Mesendoderm (in vitro differentiated cells): ENCODE results near the gene SELENOK.

Experiments
- DNase-seq: peaks from one replicate; pipeline ENCODE4 v3.0.0; 2013
- H2AK5ac ChIP-seq: 2 replicates; pipeline ENCODE4 v1.6.1; 2013; ENCODE audit warnings: low read length, inconsistent platforms
- H2BK120ac ChIP-seq: 2 replicates; pipeline ENCODE4 v1.6.1; 2013; ENCODE audit warnings: low read depth, mild to moderate bottlenecking, low read length, moderate library complexity, mixed read lengths
- H2BK15ac ChIP-seq: replicated peaks from 2 replicates; pipeline ENCODE4 v1.6.1; 2013; ENCODE audit warnings: low read depth, mild to moderate bottlenecking, moderate library complexity
- H2BK5ac ChIP-seq: 2 replicates; pipeline ENCODE4 v1.6.1; 2013; ENCODE audit warnings: low read length, inconsistent platforms
- H3K18ac ChIP-seq: 2 replicates; pipeline ENCODE4 v1.6.1; 2013; ENCODE audit warnings: mild to moderate bottlenecking, low read length, mixed read lengths
- H3K23ac ChIP-seq: one replicate; pipeline ENCODE4 v1.6.1; 2013; ENCODE audit warnings: low read length
- H3K27ac ChIP-seq: 2 replicates; pipeline ENCODE4 v1.5.1; 2013; ENCODE audit warnings: low read depth, mild to moderate bottlenecking, inconsistent platforms, low read length, moderate library complexity
- H3K27me3 ChIP-seq: 2 replicates; pipeline ENCODE4 v1.6.1; 2013; ENCODE audit warnings: low read length, control low read depth, mild to moderate bottlenecking, inconsistent platforms; ENCODE audit not compliant: insufficient read depth, poor library complexity
- H3K36me3 ChIP-seq: 2 replicates; pipeline ENCODE4 v1.6.1; 2013; ENCODE audit warnings: low read length, inconsistent platforms; ENCODE audit not compliant: control insufficient read depth, insufficient read depth
- H3K4ac ChIP-seq: one replicate; pipeline ENCODE4 v1.6.1; 2013; ENCODE audit warnings: low read depth, mild to moderate bottlenecking, low read length, moderate library complexity
- H3K4me1 ChIP-seq: 2 replicates; pipeline ENCODE4 v1.6.1; 2013; ENCODE audit warnings: low read depth, low read length, inconsistent platforms; ENCODE audit not compliant: control insufficient read depth
- H3K4me2 ChIP-seq: 2 replicates; pipeline ENCODE4 v1.6.1; 2013; ENCODE audit warnings: low read length
- H3K4me3 ChIP-seq: 2 replicates; pipeline ENCODE4 v1.5.1; 2013; ENCODE audit warnings: mild to moderate bottlenecking, low read length
- H3K56ac ChIP-seq: one replicate; pipeline ENCODE4 v1.6.1; 2013; ENCODE audit warnings: low read length
- H3K79me1 ChIP-seq: 2 replicates; pipeline ENCODE4 v1.6.1; 2013; ENCODE audit warnings: low read length, inconsistent platforms
- H3K79me2 ChIP-seq: 2 replicates; pipeline ENCODE4 v1.6.1; 2013; ENCODE audit warnings: mild to moderate bottlenecking, low read length; ENCODE audit not compliant: control insufficient read depth, insufficient read depth
- H3K9ac ChIP-seq: 2 replicates; pipeline ENCODE4 v1.6.1; 2013; ENCODE audit warnings: low read length, inconsistent platforms
- H4K5ac ChIP-seq: one replicate; pipeline ENCODE4 v1.6.1; 2013; ENCODE audit warnings: low read length
- H4K8ac ChIP-seq: one replicate; pipeline ENCODE4 v1.6.1; 2013; ENCODE audit warnings: low read depth, mild to moderate bottlenecking, control low read depth, low read length, moderate library complexity
- WGBS: extraction: QIAGEN DNeasy Blood & Tissue Kit; methylation state at CpG from one replicate; pipeline ENCODE4 v1.1.7; 2013; ENCODE audit warnings: low lambda C conversion rate, missing lambda C conversion rate; ENCODE audit not compliant: insufficient coverage; ENCODE audit errors: extremely low coverage; 5-methylcytosine and 5-hydroxymethylcytosine counted together

SELENOK gene

DNA sequence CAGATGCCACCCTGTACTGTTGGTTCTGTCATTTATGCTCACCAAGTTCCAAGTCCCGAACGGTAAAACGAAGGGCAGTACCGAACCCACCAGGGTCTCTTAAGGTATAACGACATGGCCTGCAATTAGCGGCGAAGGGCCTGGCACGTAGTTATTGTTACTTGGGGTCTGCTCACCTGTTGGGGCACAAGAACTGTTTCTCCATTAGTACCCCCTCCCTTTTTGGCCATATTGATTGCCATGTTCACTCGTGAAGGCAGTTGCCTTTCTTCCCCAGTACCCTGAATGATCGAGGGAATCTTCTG, 44.9 kb downstream of the SELENOK start:
- H2BK120ac ChIP-seq: no peak overlapping the region
- H3K56ac ChIP-seq: peak overlapping the region; percentile 84
- no peak overlapping the region for H3K23ac ChIP-seq
- no peaks in the 10 kb centered on the region for H3K36me3 ChIP-seq
- H3K27me3 ChIP-seq: peaks cover 3% of the 10 kb centered on the region
- DNase-seq: no peak
- no peak overlapping the region for H3K18ac ChIP-seq
- no peak overlapping the region for H4K5ac ChIP-seq
- H3K79me1 ChIP-seq: no peaks in the 10 kb centered on the region
- peak overlapping the region; percentile 74 for H3K9ac ChIP-seq
- WGBS: no CpG with 5 or more reads among the region's 10 CpGs
- no peak overlapping the region for H2BK15ac ChIP-seq
- H3K4me1 ChIP-seq: peaks cover 10% of the 10 kb centered on the region
- no peak overlapping the region for H3K4me3 ChIP-seq
- H3K4me2 ChIP-seq: peak overlapping the region; percentile 51
- no peak overlapping the region for H2AK5ac ChIP-seq
- no peak overlapping the region for H2BK5ac ChIP-seq
- H3K4ac ChIP-seq: no peak overlapping the region
- no peaks in the 10 kb centered on the region for H3K79me2 ChIP-seq
- no peak overlapping the region for H3K27ac ChIP-seq
- H4K8ac ChIP-seq: no peak overlapping the region

DNA sequence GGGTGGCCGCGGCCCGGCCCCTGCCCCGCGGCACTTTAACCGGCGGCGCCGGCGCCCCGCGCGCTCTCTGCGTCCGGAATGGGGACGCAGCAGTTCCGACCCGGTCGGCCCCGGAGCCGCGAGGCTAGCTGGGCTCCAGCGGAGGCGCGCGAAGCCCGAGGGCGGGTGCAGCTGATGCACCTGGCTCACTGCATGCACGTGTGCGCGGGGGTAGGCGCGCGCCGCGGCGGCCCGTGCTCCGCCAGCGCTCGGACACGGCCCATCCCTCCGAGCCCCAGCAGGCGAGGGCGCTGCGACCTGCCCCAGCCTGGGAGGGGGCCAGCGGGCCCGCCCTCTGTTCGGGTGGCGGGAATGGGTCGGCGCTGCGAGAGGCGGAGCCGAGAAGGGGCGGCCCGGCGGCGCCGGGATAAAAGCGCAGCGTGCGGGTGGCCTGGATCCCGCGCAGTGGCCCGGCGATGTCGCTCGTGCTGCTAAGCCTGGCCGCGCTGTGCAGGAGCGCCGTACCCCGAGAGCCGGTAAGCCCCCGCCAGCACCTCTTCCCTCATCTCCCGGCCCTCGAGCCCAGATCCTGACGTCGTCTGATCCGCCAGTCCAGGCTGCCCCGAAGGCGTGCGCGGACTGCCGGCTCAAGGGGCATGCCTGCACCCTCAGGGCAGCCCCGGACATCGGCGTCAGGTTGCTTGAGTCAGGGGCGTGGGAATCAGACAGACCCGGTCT, 45.4 kb downstream of the SELENOK start, which contains the start of the genes CHDH and IL17RB:
TSS of gene CHDH (minus strand) at position 286 of the 717 bp plus-strand sequence. CDS start 22,411 bp downstream, outside the sequence.
TSS of gene IL17RB (plus strand) at position 435 of the 717 bp plus-strand sequence. CDS start at position 456, 21 bp downstream.
- Histone ChIP-seq H2BK15ac (no peak within 1 kb of the TSS), H3K4me1 (peaks cover 10% of the 10 kb centered on the region), H3K36me3 (no peaks in the 10 kb centered on the region), H2AK5ac (no peak within 1 kb of the TSS), H4K5ac (no peak within 1 kb of the TSS), H4K8ac (no peak within 1 kb of the TSS), H3K4me2 (peak within 1 kb of the TSS; percentile 51), H3K79me1 (no peaks in the 10 kb centered on the region), H3K56ac (peak within 1 kb of the TSS; percentile 84), H3K79me2 (no peaks in the 10 kb centered on the region), H3K18ac (peak within 1 kb of the TSS; percentile 64), H3K4ac (peak within 1 kb of the TSS; percentile 74), H3K4me3 (peak within 1 kb of the TSS; percentile 31), H3K27me3 (peaks cover 3% of the 10 kb centered on the region), H3K27ac (no peak within 1 kb of the TSS), H3K9ac (peak within 1 kb of the TSS; percentile 74), H3K23ac (peak within 1 kb of the TSS; percentile 94), H2BK5ac (no peak within 1 kb of the TSS), H2BK120ac (no peak within 1 kb of the TSS)
- DNase-seq: peak; percentile 81
- WGBS: no CpG with 5 or more reads among the region's 91 CpGs

DNA sequence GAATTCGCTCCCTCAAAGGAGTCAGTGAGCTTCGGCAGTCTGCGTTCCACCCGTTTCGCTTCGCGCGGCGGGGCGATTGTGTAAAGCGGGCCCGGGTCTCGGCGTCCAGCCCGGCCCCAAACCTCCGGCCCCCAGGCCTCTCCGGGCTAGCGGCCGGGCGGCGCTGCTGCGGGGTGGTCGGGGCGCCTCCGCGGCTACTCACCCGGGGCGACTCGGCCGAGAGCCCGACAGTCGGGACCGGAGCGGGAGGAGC, 45.9 kb downstream of the SELENOK start:
- peak overlapping the region; percentile 51 for H3K4me2 ChIP-seq
- H3K4ac ChIP-seq: peak overlapping the region; percentile 74
- no peak overlapping the region for H2BK5ac ChIP-seq
- peak overlapping the region; percentile 84 for H3K56ac ChIP-seq
- H2BK15ac ChIP-seq: no peak overlapping the region
- no peaks in the 10 kb centered on the region for H3K79me2 ChIP-seq
- DNase-seq: no peak
- H4K5ac ChIP-seq: no peak overlapping the region
- no peak overlapping the region for H3K23ac ChIP-seq
- no peak overlapping the region for H4K8ac ChIP-seq
- H2BK120ac ChIP-seq: no peak overlapping the region
- peaks cover 3% of the 10 kb centered on the region for H3K27me3 ChIP-seq
- H3K4me3 ChIP-seq: peak overlapping the region; percentile 31
- no peaks in the 10 kb centered on the region for H3K79me1 ChIP-seq
- H3K36me3 ChIP-seq: no peaks in the 10 kb centered on the region
- peak overlapping the region; percentile 64 for H3K18ac ChIP-seq
- H3K4me1 ChIP-seq: peaks cover 10% of the 10 kb centered on the region
- H2AK5ac ChIP-seq: no peak overlapping the region
- no peak overlapping the region for H3K27ac ChIP-seq
- peak overlapping the region; percentile 72 for H3K9ac ChIP-seq
- WGBS: no CpG with 5 or more reads among the region's 34 CpGs

DNA sequence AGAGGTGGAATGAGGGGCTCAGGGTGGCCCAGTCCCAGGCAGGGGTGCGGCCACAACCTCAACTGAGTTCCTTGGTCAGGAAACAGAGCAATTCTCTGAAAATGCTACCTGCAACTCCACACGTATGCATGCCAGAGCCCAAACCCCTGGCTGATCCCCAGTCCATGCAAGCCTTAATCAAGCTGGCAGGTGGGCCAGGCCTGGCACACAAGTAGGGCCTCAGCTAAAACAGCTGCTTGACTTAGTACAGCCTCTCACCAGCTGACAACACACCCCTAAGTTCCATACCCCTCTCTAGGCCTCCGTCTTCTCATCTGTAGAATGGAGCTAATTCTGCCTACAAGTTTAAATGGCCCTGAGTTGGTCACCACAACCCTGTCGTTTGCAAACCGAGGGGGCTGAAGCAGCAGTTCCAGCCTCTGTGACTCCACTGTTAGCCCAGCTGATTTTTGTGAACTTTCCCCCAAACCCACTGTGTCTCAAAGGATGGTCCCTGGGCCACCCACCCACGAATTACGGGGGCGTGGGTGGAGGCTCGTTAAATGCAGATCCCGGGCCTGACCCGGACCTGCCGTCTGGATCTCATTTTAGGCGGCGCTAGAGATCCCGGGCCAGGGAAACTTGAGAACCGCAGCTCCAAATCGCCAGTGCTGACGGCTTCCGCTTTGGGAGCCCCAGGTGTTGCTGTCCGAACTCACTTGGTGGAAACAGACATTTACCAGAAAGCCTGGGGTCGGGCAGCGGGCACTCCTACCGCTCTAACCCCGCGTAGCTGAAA, 46.4 kb downstream of the SELENOK start:
- Histone ChIP-seq H3K4ac (peak overlapping the region; percentile 74), H3K4me1 (peaks cover 10% of the 10 kb centered on the region), H3K79me2 (no peaks in the 10 kb centered on the region), H2AK5ac (no peak overlapping the region), H3K4me3 (peak overlapping the region; percentile 31), H3K27ac (no peak overlapping the region), H3K27me3 (peaks cover 3% of the 10 kb centered on the region), H2BK15ac (no peak overlapping the region), H3K9ac (peak overlapping the region; percentile 72), H3K4me2 (peak overlapping the region; percentile 51), H2BK120ac (no peak overlapping the region), H4K8ac (no peak overlapping the region), H3K56ac (peak overlapping the region; percentile 84), H2BK5ac (no peak overlapping the region), H3K23ac (no peak overlapping the region), H3K36me3 (no peaks in the 10 kb centered on the region), H3K18ac (peak overlapping the region; percentile 64), H3K79me1 (no peaks in the 10 kb centered on the region), H4K5ac (no peak overlapping the region)
- DNase-seq: peak; percentile 94
- no CpG with 5 or more reads among the region's 25 CpGs for WGBS

DNA sequence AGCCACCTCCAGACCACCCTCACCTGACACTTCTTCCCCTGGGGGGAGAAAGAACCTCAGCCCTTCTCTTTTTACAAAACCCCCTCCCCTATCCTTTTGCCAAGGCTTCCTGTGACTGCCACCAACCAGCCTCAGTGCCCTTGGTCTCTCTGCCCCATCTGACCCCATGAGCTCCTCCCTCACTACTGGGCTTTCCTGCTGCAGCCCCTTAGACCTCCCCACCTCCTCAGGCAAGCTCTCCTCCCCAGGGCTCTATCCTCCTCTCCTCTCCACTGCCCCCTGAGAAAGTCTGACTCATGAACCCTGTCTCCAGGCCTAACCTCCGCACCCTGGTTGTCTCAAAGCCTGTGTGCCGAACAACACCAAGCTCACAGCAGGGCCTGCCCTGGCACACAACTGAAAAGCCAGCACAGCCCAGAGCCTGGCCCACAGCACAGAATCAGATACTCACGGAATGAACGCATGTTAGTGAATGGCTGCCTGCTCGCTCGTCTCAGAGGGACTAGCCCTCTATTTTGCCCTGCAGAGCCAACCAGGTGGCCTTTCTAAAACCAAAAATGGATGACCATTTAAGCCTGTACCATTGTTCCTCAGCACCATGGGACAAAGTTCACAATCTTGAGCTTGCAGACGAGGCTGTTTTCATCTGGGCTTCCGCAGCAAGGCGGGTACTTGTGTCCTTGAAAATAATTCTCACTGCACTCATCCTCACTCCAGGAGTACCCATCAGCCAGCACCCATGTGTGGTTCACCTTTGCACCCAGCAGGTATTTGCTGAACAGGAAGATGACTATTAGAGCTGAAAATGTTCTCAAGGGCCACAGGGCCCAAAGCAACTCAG, 47.2 kb downstream of the SELENOK start:
- Histone ChIP-seq H4K8ac (no peak overlapping the region), H3K36me3 (no peaks in the 10 kb centered on the region), H2BK15ac (no peak overlapping the region), H3K4me3 (no peak overlapping the region), H3K18ac (no peak overlapping the region), H2BK5ac (no peak overlapping the region), H3K9ac (no peak overlapping the region), H3K56ac (no peak overlapping the region), H2AK5ac (no peak overlapping the region), H3K79me2 (no peaks in the 10 kb centered on the region), H3K23ac (no peak overlapping the region), H3K79me1 (no peaks in the 10 kb centered on the region), H3K4me2 (no peak overlapping the region), H3K4me1 (peaks cover 10% of the 10 kb centered on the region), H2BK120ac (no peak overlapping the region), H4K5ac (no peak overlapping the region), H3K27me3 (peaks cover 3% of the 10 kb centered on the region), H3K27ac (no peak overlapping the region), H3K4ac (no peak overlapping the region)
- WGBS: no CpG with 5 or more reads among the region's 9 CpGs
- DNase-seq: no peak
